Mesendoderm (in vitro differentiated cells): ENCODE results near the gene RHOU.

Experiments used
- DNase-seq: peaks from one replicate; pipeline ENCODE4 v3.0.0; 2013
- H2AK5ac ChIP-seq: 2 replicates; pipeline ENCODE4 v1.6.1; 2013; ENCODE audit warnings: low read length, inconsistent platforms
- H2BK120ac ChIP-seq: 2 replicates; pipeline ENCODE4 v1.6.1; 2013; ENCODE audit warnings: low read depth, mild to moderate bottlenecking, low read length, moderate library complexity, mixed read lengths
- H2BK15ac ChIP-seq: replicated peaks from 2 replicates; pipeline ENCODE4 v1.6.1; 2013; ENCODE audit warnings: low read depth, mild to moderate bottlenecking, moderate library complexity
- H2BK5ac ChIP-seq: 2 replicates; pipeline ENCODE4 v1.6.1; 2013; ENCODE audit warnings: low read length, inconsistent platforms
- H3K18ac ChIP-seq: 2 replicates; pipeline ENCODE4 v1.6.1; 2013; ENCODE audit warnings: mild to moderate bottlenecking, low read length, mixed read lengths
- H3K23ac ChIP-seq: one replicate; pipeline ENCODE4 v1.6.1; 2013; ENCODE audit warnings: low read length
- H3K27ac ChIP-seq: 2 replicates; pipeline ENCODE4 v1.5.1; 2013; ENCODE audit warnings: low read depth, mild to moderate bottlenecking, inconsistent platforms, low read length, moderate library complexity
- H3K27me3 ChIP-seq: 2 replicates; pipeline ENCODE4 v1.6.1; 2013; ENCODE audit warnings: low read length, control low read depth, mild to moderate bottlenecking, inconsistent platforms; ENCODE audit not compliant: insufficient read depth, poor library complexity
- H3K36me3 ChIP-seq: 2 replicates; pipeline ENCODE4 v1.6.1; 2013; ENCODE audit warnings: low read length, inconsistent platforms; ENCODE audit not compliant: control insufficient read depth, insufficient read depth
- H3K4ac ChIP-seq: one replicate; pipeline ENCODE4 v1.6.1; 2013; ENCODE audit warnings: low read depth, mild to moderate bottlenecking, low read length, moderate library complexity
- H3K4me1 ChIP-seq: 2 replicates; pipeline ENCODE4 v1.6.1; 2013; ENCODE audit warnings: low read depth, low read length, inconsistent platforms; ENCODE audit not compliant: control insufficient read depth
- H3K4me2 ChIP-seq: 2 replicates; pipeline ENCODE4 v1.6.1; 2013; ENCODE audit warnings: low read length
- H3K4me3 ChIP-seq: 2 replicates; pipeline ENCODE4 v1.5.1; 2013; ENCODE audit warnings: mild to moderate bottlenecking, low read length
- H3K56ac ChIP-seq: one replicate; pipeline ENCODE4 v1.6.1; 2013; ENCODE audit warnings: low read length
- H3K79me1 ChIP-seq: 2 replicates; pipeline ENCODE4 v1.6.1; 2013; ENCODE audit warnings: low read length, inconsistent platforms
- H3K79me2 ChIP-seq: 2 replicates; pipeline ENCODE4 v1.6.1; 2013; ENCODE audit warnings: mild to moderate bottlenecking, low read length; ENCODE audit not compliant: control insufficient read depth, insufficient read depth
- H3K9ac ChIP-seq: 2 replicates; pipeline ENCODE4 v1.6.1; 2013; ENCODE audit warnings: low read length, inconsistent platforms
- H4K5ac ChIP-seq: one replicate; pipeline ENCODE4 v1.6.1; 2013; ENCODE audit warnings: low read length
- H4K8ac ChIP-seq: one replicate; pipeline ENCODE4 v1.6.1; 2013; ENCODE audit warnings: low read depth, mild to moderate bottlenecking, control low read depth, low read length, moderate library complexity
- WGBS: extraction: QIAGEN DNeasy Blood & Tissue Kit; methylation state at CpG from one replicate; pipeline ENCODE4 v1.1.7; 2013; ENCODE audit warnings: low lambda C conversion rate, missing lambda C conversion rate; ENCODE audit not compliant: insufficient coverage; ENCODE audit errors: extremely low coverage; 5-methylcytosine and 5-hydroxymethylcytosine counted together

The RHOU gene

DNA sequence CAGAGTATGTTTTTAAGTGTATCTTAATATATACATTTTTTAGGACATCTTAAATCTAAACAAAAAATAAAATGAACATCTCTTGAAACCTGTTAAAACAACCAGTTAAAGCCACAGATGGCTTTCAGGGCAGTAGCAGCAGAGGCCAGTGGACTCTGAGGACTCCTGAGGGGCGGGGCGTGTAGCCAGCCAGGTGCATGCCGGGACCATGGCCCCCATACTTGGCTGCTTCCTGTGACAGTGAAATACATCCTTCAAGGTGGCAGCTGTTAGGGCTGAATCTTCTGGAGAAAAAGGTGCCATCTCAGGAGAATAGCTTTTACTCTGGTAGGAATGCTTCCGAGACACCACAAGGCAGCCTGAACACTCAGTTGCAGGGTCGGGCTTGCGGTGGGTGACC lies 9.6 kb downstream of the RHOU start:
- Histone ChIP-seq H3K4ac (no peak overlapping the region), H3K36me3 (no peaks in the 10 kb centered on the region), H3K9ac (no peak overlapping the region), H2BK120ac (no peak overlapping the region), H4K8ac (no peak overlapping the region), H4K5ac (no peak overlapping the region), H3K4me3 (no peak overlapping the region), H3K27me3 (no peaks in the 10 kb centered on the region), H3K56ac (no peak overlapping the region), H3K4me1 (no peaks in the 10 kb centered on the region), H2BK15ac (no peak overlapping the region), H3K23ac (no peak overlapping the region), H2BK5ac (no peak overlapping the region), H3K27ac (no peak overlapping the region), H3K18ac (no peak overlapping the region), H3K79me1 (no peaks in the 10 kb centered on the region), H3K79me2 (no peaks in the 10 kb centered on the region), H3K4me2 (no peak overlapping the region), H2AK5ac (no peak overlapping the region)
- WGBS, result no CpG with 5 or more reads among the region's 6 CpGs
- DNase-seq, result no peak

DNA sequence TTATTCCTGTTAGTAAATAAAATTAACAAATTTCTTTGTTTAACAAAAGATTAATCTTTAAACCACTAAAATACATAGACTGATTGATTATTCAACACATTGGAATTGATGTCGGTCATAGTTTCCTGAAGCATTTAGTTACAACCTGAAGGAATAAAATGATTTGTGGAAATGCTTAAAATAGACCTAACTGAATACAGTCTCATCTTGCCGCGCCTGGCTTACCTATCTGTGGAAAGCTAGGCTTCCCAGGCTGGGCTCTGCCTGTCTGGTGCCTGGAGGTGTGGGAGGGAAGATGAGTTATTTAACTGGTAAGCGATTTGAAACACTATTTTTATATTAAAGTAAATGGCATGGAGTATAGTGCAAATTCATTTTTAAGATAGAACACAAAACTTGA lies 10.2 kb downstream of the RHOU start:
- H3K79me1 ChIP-seq, result no peaks in the 10 kb centered on the region

DNA sequence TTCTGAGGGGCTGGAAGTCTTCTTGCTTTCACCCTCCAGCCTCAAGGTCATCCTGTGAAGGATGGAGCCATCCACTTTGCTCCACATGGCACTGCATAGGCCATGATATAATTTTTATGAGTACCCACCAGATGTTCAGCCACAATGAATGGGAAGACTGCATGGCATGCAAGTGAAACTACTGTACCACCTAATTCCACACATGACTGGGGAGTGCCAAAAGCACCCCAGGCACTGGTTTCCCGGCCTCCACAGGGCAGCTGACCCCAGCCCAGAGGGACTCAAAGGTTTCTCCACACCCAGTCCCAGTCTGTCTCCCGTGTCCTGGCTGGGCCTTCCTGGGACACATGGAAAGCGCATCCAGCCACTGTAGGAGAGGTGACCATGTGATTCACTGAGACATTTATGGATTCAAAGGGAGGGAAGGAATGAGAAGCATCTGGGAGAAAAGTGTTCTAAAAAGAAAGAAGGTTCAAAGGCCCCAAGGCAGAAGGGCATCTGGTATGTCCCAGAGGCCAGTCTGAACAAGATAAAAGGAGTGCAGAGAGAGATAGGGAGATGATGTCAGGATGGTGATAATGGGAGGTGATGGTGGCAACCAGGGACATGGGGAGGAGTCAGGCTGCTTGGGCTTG lies 12.1 kb downstream of the RHOU start:
- no peak overlapping the region for H3K27ac ChIP-seq
- no peaks in the 10 kb centered on the region for H3K27me3 ChIP-seq
- no peak overlapping the region for H2BK5ac ChIP-seq
- no peak overlapping the region for H2BK120ac ChIP-seq
- H3K36me3 ChIP-seq, result no peaks in the 10 kb centered on the region
- H3K4ac ChIP-seq, result no peak overlapping the region
- no peak overlapping the region for H3K4me2 ChIP-seq
- H4K8ac ChIP-seq, result no peak overlapping the region
- no peak overlapping the region for H2BK15ac ChIP-seq
- no peak overlapping the region for H2AK5ac ChIP-seq
- H3K23ac ChIP-seq, result no peak overlapping the region
- H3K4me1 ChIP-seq, result no peaks in the 10 kb centered on the region
- H3K18ac ChIP-seq, result no peak overlapping the region
- no CpG with 5 or more reads among the region's 3 CpGs for WGBS
- no peak overlapping the region for H3K9ac ChIP-seq
- H3K79me1 ChIP-seq, result no peaks in the 10 kb centered on the region
- H3K79me2 ChIP-seq, result no peaks in the 10 kb centered on the region
- no peak overlapping the region for H3K4me3 ChIP-seq
- DNase-seq, result peak; percentile 43
- no peak overlapping the region for H3K56ac ChIP-seq
- H4K5ac ChIP-seq, result no peak overlapping the region

More for the DNA sequence above, 10.2 kb downstream of the RHOU start:
- no peaks in the 10 kb centered on the region for H3K36me3 ChIP-seq
- no peak overlapping the region for H3K23ac ChIP-seq
- H3K79me2 ChIP-seq, result no peaks in the 10 kb centered on the region
- no peak overlapping the region for H2BK15ac ChIP-seq
- no peaks in the 10 kb centered on the region for H3K27me3 ChIP-seq
- no peak overlapping the region for H3K4me2 ChIP-seq
- no peak overlapping the region for H4K8ac ChIP-seq
- no peak overlapping the region for H3K4ac ChIP-seq
- no CpG with 5 or more reads among the region's 4 CpGs for WGBS
- H2BK5ac ChIP-seq, result no peak overlapping the region
- no peak overlapping the region for H3K27ac ChIP-seq
- H3K18ac ChIP-seq, result no peak overlapping the region
- no peak overlapping the region for H3K4me3 ChIP-seq
- DNase-seq, result no peak
- H4K5ac ChIP-seq, result no peak overlapping the region
- H3K9ac ChIP-seq, result no peak overlapping the region
- H3K56ac ChIP-seq, result no peak overlapping the region
- no peak overlapping the region for H2AK5ac ChIP-seq
- H2BK120ac ChIP-seq, result no peak overlapping the region
- no peaks in the 10 kb centered on the region for H3K4me1 ChIP-seq

DNA sequence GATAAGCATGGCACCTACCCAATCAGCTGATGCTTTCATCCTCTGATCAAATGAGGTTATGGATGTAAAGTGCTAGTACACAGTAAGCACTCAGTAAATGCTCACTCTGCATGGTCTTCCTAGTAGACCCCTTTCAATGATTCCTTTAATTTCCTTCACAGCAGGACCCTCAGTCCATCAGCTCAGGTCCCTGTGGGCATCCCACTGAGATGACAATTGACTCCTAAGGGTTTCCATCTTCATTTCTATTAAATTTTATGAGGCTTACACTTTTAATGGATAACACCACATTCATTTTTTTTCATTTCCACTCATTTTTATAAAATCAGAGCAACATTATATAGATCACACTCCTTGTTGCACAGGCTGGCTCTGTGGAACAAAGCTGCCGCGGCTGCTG lies 12.8 kb downstream of the RHOU start:
- Histone ChIP-seq H3K27ac (no peak overlapping the region), H2BK120ac (no peak overlapping the region), H3K4me2 (no peak overlapping the region), H3K18ac (no peak overlapping the region), H3K4me1 (no peaks in the 10 kb centered on the region), H3K4ac (no peak overlapping the region), H3K79me2 (no peaks in the 10 kb centered on the region), H4K8ac (no peak overlapping the region), H2BK5ac (no peak overlapping the region), H4K5ac (no peak overlapping the region), H3K4me3 (no peak overlapping the region), H2BK15ac (no peak overlapping the region), H3K9ac (no peak overlapping the region), H3K36me3 (no peaks in the 10 kb centered on the region), H3K56ac (no peak overlapping the region), H2AK5ac (no peak overlapping the region), H3K27me3 (no peaks in the 10 kb centered on the region), H3K23ac (no peak overlapping the region), H3K79me1 (no peaks in the 10 kb centered on the region)
- no CpG with 5 or more reads among the region's 2 CpGs for WGBS
- no peak for DNase-seq

DNA sequence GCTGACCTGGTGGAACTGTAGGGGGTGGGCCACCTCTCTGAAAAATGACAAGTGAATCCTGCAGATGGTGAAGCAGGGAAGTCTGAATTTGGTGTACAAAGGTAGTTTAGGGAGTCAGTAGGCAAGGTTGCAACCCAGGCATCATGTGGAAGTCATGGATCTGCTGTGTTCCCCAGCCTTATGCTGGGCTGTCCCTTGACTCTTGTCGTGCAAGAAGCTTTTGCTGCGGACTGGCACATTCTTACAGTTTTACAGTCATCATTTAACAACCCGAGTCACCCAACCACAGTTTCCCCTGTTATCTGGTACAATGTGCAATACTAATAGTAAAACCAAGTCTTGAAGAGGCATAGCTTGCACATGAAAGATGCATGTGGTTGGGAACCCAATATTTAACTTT lies 13.2 kb downstream of the RHOU start:
- no peak overlapping the region for H4K5ac ChIP-seq
- no peaks in the 10 kb centered on the region for H3K4me1 ChIP-seq
- no peak overlapping the region for H3K9ac ChIP-seq
- no peak for DNase-seq
- no CpG with 5 or more reads among the region's 3 CpGs for WGBS
- no peaks in the 10 kb centered on the region for H3K27me3 ChIP-seq
- H3K79me2 ChIP-seq, result no peaks in the 10 kb centered on the region
- H2BK5ac ChIP-seq, result no peak overlapping the region
- no peak overlapping the region for H3K23ac ChIP-seq
- H3K56ac ChIP-seq, result no peak overlapping the region
- no peak overlapping the region for H2BK15ac ChIP-seq
- H3K4ac ChIP-seq, result no peak overlapping the region
- no peak overlapping the region for H4K8ac ChIP-seq
- no peak overlapping the region for H3K27ac ChIP-seq
- H2AK5ac ChIP-seq, result no peak overlapping the region
- no peak overlapping the region for H3K18ac ChIP-seq
- H3K4me3 ChIP-seq, result no peak overlapping the region
- H3K4me2 ChIP-seq, result no peak overlapping the region
- no peaks in the 10 kb centered on the region for H3K36me3 ChIP-seq
- H2BK120ac ChIP-seq, result no peak overlapping the region
- H3K79me1 ChIP-seq, result no peaks in the 10 kb centered on the region

DNA sequence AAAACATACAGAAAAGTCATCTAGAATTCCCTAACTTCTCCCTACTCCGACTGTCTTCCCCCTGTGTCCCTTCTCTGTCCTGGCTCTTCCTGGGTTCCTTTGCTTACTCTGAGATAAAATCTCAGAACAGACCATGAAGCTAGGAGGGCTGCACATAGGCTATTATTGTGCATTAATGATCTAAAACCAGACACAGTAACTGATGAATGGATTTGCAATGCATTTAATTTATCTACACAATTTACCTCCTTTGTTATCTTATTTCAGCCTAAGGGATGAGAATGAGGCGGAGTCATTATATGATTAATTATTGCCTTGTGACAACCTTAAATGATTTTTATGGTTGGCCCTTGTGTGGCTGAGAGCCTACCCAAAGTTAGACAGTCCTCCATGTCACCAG lies 14.5 kb downstream of the RHOU start:
- Histone ChIP-seq H3K4ac (no peak overlapping the region), H3K56ac (no peak overlapping the region), H4K8ac (no peak overlapping the region), H3K9ac (no peak overlapping the region), H3K36me3 (no peaks in the 10 kb centered on the region), H3K4me2 (no peak overlapping the region), H3K4me3 (no peak overlapping the region), H3K23ac (no peak overlapping the region), H3K27ac (no peak overlapping the region), H4K5ac (no peak overlapping the region), H2BK15ac (no peak overlapping the region), H3K79me1 (no peaks in the 10 kb centered on the region), H2AK5ac (no peak overlapping the region), H2BK5ac (no peak overlapping the region), H3K27me3 (no peaks in the 10 kb centered on the region), H2BK120ac (no peak overlapping the region), H3K18ac (no peak overlapping the region), H3K79me2 (no peaks in the 10 kb centered on the region), H3K4me1 (no peaks in the 10 kb centered on the region)
- no CpG with 5 or more reads among the region's 2 CpGs for WGBS
- DNase-seq, result no peak
